ENCODE data around the gene HLA-DPB1. TPM values are rescaled to one million over a fixed set of nuclear protein-coding genes. Genes with fewer than 3 reads are reported as not detected.

HLA-DPB1 gene
- total RNA-seq, 1 experiment from 2014 or later: not detected

- Histone ChIP-seq H3K9me2 (ENCODE audit: insufficient read depth) (no peaks in the 10 kb centered on the region), H3K9me3 (ENCODE audit: insufficient read depth, low read depth) (no peaks in the 10 kb centered on the region), H3K27me3 (ENCODE audit: insufficient read depth, low read depth) (peaks cover 63% of the 10 kb centered on the region), H3K79me2 (ENCODE audit: low read depth) (no peaks in the 10 kb centered on the region), H2AFZ (no peak overlapping the region), H3K4me3 (no peak overlapping the region), H3F3A (ENCODE audit: insufficient read depth, low read depth) (no peaks in the 10 kb centered on the region), H3K4me2 (no peak overlapping the region), H3K4me1 (replicated peaks; ENCODE audit: insufficient read depth) (no peaks in the 10 kb centered on the region), H3K27ac (no peak overlapping the region), H4K20me1 (ENCODE audit: insufficient read depth) (no peaks in the 10 kb centered on the region), H3K36me3 (ENCODE audit: low read depth) (no peaks in the 10 kb centered on the region)
- intact Hi-C loops (cut with micrococcal nuclease; ENCODE audit: unreplicated experiment): no loop called here
- no peak for DNase-seq
- no TSS peak for BruUV-seq (replicated peaks)
- ChIA-PET POLR2A (ENCODE audit: unreplicated experiment) (no interaction called here), CTCF (no interaction called here)
- TF ChIP-seq CTCF (conservative IDR thresholded peaks at IDR 0.05) (no peak), EZH2 (IDR thresholded peaks at IDR 0.05; ENCODE audit: low read depth) (no peak)
Observed at GRCh38 chr6:33052627-33053026, 23.2 kb upstream of the HLA-DPB1 start.

- Histone ChIP-seq H3K9me3 (ENCODE audit: insufficient read depth, low read depth) (no peaks in the 10 kb centered on the region), H3K27ac (no peak overlapping the region), H3K4me1 (replicated peaks; ENCODE audit: insufficient read depth) (no peaks in the 10 kb centered on the region), H3K79me2 (ENCODE audit: low read depth) (no peaks in the 10 kb centered on the region), H2AFZ (no peak overlapping the region), H3K36me3 (ENCODE audit: low read depth) (no peaks in the 10 kb centered on the region), H3K4me2 (no peak overlapping the region), H3K4me3 (no peak overlapping the region), H3K9me2 (ENCODE audit: insufficient read depth) (no peaks in the 10 kb centered on the region), H3K27me3 (ENCODE audit: insufficient read depth, low read depth) (peaks cover 59% of the 10 kb centered on the region), H4K20me1 (ENCODE audit: insufficient read depth) (no peaks in the 10 kb centered on the region), H3F3A (ENCODE audit: insufficient read depth, low read depth) (no peaks in the 10 kb centered on the region)
- CTCF ChIA-PET: no interaction called here
- POLR2A ChIA-PET (ENCODE audit: unreplicated experiment): no interaction called here
- intact Hi-C loops (cut with micrococcal nuclease; ENCODE audit: unreplicated experiment): no loop called here
- peak in 1 of 2 experiments; percentile 59 for DNase-seq
- BruUV-seq (replicated peaks): no TSS peak
- TF ChIP-seq CTCF (conservative IDR thresholded peaks at IDR 0.05) (no peak), EZH2 (IDR thresholded peaks at IDR 0.05; ENCODE audit: low read depth) (no peak)
Observed at GRCh38 chr6:33053230-33053629, 22.6 kb upstream of the HLA-DPB1 start.

GRCh38 chr6:33057222-33058150, 18.3 kb upstream of the HLA-DPB1 start:
- TF ChIP-seq CTCF (conservative IDR thresholded peaks at IDR 0.05) (no peak), EZH2 (IDR thresholded peaks at IDR 0.05; ENCODE audit: low read depth) (no peak)
- H3K79me2 ChIP-seq (ENCODE audit: low read depth): no peaks in the 10 kb centered on the region

More at GRCh38 chr6:33057222-33058150, 18.3 kb upstream of the HLA-DPB1 start:
- Histone ChIP-seq H3K27ac (no peak overlapping the region), H3K9me2 (ENCODE audit: insufficient read depth) (no peaks in the 10 kb centered on the region), H2AFZ (no peak overlapping the region), H3K9me3 (ENCODE audit: insufficient read depth, low read depth) (no peaks in the 10 kb centered on the region), H3K27me3 (ENCODE audit: insufficient read depth, low read depth) (peaks cover 23% of the 10 kb centered on the region), H3K36me3 (ENCODE audit: low read depth) (no peaks in the 10 kb centered on the region), H3K4me1 (replicated peaks; ENCODE audit: insufficient read depth) (no peaks in the 10 kb centered on the region), H4K20me1 (ENCODE audit: insufficient read depth) (no peaks in the 10 kb centered on the region), H3K4me2 (no peak overlapping the region), H3K4me3 (no peak overlapping the region), H3F3A (ENCODE audit: insufficient read depth, low read depth) (no peaks in the 10 kb centered on the region)
- intact Hi-C loops (cut with micrococcal nuclease; ENCODE audit: unreplicated experiment): no loop called here
- DNase-seq: no peak
- ChIA-PET POLR2A (ENCODE audit: unreplicated experiment) (no interaction called here), CTCF (no interaction called here)
- no TSS peak for BruUV-seq (replicated peaks)

All from PC-9 (cell line).